Posterior vena cava (tissue), 2 donors: ENCODE data around the gene SON. TPM values are rescaled to one million over a fixed set of nuclear protein-coding genes. Genes with fewer than 3 reads are reported as not detected.
"Not testable (repeated sequence)": the region's sequence is repeated elsewhere in the genome, so short reads cannot be mapped to it uniquely, and the experiment has no call there.

Experiments
- DNase-seq: peaks from one replicate; pipeline ENCODE4 v3.0.0-alpha.2; 2020; ENCODE audit warnings: low spot score
- intact Hi-C, 2 donors: fragments of 100-400 bp; cut with DNase I; formaldehyde crosslinking; loops; one replicate each; pipeline versions ENCODE4 v1.14.1 to v1.14.2; 2022 to 2023
- long read RNA-seq, 2 donors: library from polyadenylated mRNA; unstranded; transcript quantifications; one replicate each; pipeline ENCODE4 v2.0.0, GENCODE V29; 2020 to 2021
- total RNA-seq, 2 donors: library from RNA; stranded (reverse); fragmentation: NEBNext Ultra II Directional; extraction: Animal tissue kit (Norgen Biotek cat#: 25700); gene quantifications; one replicate each; pipeline ENCODE4 v1.2.1, GENCODE V29; 2021
- donor health status: DM: yes; HTN: yes; CAD: no.
- donor health status: DM: yes; HTN: yes; CAD: no.

Gene SON, protein sequence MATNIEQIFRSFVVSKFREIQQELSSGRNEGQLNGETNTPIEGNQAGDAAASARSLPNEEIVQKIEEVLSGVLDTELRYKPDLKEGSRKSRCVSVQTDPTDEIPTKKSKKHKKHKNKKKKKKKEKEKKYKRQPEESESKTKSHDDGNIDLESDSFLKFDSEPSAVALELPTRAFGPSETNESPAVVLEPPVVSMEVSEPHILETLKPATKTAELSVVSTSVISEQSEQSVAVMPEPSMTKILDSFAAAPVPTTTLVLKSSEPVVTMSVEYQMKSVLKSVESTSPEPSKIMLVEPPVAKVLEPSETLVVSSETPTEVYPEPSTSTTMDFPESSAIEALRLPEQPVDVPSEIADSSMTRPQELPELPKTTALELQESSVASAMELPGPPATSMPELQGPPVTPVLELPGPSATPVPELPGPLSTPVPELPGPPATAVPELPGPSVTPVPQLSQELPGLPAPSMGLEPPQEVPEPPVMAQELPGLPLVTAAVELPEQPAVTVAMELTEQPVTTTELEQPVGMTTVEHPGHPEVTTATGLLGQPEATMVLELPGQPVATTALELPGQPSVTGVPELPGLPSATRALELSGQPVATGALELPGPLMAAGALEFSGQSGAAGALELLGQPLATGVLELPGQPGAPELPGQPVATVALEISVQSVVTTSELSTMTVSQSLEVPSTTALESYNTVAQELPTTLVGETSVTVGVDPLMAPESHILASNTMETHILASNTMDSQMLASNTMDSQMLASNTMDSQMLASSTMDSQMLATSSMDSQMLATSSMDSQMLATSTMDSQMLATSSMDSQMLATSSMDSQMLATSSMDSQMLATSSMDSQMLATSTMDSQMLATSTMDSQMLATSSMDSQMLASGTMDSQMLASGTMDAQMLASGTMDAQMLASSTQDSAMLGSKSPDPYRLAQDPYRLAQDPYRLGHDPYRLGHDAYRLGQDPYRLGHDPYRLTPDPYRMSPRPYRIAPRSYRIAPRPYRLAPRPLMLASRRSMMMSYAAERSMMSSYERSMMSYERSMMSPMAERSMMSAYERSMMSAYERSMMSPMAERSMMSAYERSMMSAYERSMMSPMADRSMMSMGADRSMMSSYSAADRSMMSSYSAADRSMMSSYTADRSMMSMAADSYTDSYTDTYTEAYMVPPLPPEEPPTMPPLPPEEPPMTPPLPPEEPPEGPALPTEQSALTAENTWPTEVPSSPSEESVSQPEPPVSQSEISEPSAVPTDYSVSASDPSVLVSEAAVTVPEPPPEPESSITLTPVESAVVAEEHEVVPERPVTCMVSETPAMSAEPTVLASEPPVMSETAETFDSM (N-terminal part only)
- 100 to 1,000 TPM; 220 to 221 TPM for total RNA-seq
- long read RNA-seq, donor 1, full-length matches to known transcripts: 6 of 44 reads
- long read RNA-seq, donor 1, partial matches to known transcripts: 33 of 44 reads
- long read RNA-seq, donor 1, other reads (novel, unspliced or antisense): 5 of 44 reads
- long read RNA-seq, donor 2, partial matches to known transcripts: 24 of 56 reads
- long read RNA-seq, donor 2, other reads (novel, unspliced or antisense): 24 of 56 reads

DNA sequence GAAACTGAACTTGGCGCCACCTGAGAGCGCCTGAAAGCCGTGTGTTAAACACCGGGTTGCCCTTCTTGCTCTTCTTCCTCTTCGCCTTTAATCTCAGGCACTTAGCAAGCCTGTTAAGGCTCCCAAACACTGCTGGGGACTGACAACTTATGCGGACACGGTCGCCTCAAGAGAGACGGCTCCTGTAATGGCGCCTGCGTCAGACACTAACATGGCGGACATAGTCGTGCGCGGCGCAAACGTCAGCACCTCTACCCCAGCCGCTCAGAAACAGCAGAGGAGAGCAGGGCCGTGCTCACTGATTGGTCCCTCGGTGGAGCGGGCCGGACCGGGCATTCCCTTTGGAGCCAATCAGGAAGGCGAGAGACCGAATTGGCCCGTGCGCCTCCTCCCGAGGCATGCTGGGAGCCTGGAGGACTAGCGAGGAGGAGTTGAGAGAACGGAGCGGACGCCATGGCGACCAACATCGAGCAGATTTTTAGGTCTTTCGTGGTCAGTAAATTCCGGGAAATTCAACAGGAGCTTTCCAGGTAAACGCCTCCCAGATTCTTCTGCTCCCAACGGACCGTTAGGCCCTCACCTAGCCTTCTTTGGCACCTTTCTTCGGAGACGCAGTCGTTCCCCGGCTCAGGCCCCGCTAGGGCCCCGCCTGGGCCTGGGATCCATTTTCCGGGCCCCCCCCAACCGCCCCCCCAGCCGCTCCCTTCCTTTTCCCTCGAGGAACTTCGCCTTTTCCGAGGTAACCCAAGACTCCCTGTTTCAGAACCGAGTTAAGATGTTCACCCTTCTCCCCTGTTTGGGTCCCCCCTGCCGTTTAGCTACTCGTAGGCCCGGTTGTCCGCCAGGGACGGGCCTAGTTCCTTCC lies at the start of gene SON:
TSS of gene SON (plus strand) at position 399 of the 865 bp plus-strand sequence. CDS start at position 454, 55 bp downstream.
- peak; percentile 99 for DNase-seq
- intact Hi-C loops: loop anchor here in 1 of 2 donors (1.0 kb wide), 1 partner anchor 38 kb away; no protein-coding TSS in a partner anchor

DNA sequence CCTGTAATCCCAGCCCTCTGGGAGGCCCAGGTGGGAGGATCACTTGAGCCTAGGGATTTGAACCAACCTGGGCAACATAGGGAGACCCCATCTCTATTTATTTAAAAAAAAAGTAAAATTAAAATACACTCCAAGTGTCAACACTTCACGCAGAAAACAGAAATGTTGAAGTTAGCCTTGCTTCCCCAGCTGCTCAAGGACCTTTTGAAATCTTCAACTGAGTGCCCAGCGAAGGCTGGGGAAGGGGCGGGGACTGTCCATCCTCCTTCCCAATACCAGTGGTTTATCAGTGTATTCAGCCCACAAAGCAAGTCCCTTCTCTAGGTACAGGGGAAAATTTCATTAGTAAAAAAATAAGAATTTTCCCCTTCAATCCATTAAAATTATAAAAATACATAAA lies 49.1 kb upstream of the SON start:
- intact Hi-C loops: no loop called here
- peak; percentile 38 for DNase-seq

DNA sequence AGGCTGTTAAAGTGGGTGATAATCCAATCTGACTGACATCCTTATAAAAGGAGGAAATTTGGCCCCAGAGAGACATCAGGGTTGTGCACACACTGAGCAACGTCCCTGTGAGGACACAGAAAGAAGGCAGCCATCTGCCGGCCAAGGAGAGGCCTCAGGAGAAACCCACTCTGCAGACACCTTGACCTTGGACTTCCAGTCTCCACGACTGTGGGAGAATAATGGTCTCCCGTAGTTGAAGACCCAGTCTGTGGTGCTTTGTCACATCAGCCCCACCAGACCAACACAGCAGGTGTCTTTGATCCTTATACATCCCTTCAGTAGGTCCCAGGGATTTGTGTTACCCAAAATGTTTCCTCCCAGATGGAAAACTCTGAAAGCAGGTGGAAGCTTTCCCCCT lies 47.1 kb upstream of the SON start:
- intact Hi-C loops: no loop called here
- no peak for DNase-seq

DNA sequence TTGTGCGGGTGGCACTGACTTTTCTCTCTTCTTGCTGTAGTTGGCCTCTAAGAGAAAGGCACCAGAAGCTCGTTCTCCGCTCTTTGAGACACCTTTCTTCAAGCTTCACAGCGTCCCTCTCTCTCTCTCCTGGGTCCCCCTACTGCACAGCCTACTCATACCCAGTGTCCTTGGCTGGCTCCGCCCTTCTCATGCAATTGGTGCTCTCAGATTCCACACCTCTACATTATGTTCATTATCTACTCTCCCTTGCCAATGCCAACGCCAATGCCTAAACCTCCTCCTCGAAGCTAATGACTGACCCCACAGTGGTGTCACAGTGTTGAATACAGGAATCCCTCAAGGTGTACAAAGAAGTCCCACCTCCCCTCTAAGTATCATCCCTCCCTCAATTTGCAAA lies 46.5 kb upstream of the SON start:
- no peak for DNase-seq
- intact Hi-C loops: no loop called here

DNA sequence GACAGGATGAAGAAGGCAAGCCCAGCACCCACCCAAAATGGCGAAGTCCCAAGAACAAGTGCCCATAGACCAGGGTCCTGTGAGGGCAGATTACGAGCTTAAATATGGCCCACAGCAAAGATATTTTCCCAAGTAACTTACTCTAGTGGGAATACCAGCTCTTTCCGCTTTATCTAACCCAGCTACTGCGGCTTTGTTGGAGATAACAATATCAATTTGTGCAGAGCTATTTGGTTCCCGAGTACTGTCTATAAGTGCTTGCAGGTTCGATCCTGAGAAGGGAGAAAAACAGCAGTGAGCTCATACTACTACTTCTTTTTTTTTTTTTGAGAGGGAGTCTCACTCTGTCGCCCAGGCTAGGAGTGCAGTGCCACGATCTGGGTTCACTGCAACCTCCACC lies 37.0 kb upstream of the SON start:
- no peak for DNase-seq
- intact Hi-C loops: no loop called here

DNA sequence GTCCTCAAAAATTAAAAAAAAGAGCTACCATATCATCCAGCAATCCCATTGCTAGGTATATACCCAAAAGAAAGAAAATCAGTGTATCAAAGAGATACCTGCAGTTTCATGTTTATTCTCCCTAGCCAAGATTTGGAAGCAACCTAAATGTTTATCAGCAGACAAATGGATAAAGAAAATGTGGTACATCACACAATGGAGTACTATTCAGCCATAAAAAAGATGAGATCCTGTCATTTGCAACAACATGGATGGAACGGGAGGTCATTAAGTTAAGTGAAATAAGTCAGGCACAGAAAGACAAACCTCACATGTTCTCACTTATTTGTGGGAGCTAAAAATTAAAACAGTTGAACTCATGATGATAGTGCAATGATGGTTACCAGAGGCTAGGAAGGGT lies 35.8 kb upstream of the SON start:
- DNase-seq, intact Hi-C loops: not testable (repeated sequence)

DNA sequence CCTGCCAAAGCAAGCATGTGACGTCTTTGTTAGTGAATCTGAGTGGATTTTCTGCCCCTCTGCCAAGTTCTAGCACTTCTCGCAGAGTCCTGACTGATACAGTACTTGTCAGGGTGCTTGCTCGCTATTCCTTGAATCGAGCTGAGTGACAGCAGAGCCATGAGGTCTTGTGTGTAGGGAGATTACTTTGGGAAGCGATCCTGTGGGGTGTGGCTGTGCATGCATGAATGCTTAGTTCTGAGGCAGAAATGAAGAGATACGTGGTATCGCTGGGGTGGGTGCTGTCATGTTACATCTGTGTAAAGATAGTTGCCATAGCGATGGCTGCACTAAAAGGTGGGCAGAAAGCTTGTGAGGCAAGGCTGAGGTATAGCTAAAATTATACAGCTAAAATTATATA lies 32.0 kb upstream of the SON start:
- DNase-seq: no peak
- intact Hi-C loops: no loop called here

DNA sequence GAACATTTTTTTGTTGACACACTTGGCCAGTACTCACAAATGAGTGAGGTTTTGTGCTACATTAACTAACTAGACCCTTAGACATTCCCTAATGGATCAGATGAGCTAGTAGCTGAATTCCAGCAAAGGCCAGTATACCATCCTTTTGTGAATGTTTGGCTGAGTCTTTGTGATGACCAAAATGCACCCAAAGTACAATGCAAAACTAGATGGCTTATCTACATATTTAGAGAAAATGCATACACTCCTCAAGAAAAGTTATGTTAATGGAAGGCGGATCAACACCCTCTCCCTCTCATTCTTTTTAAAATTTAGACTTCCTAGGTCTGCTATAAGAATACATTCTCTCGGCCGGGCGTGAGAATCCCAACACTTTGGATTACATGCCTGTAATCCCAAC lies 31.2 kb upstream of the SON start:
- intact Hi-C loops: no loop called here
- no peak for DNase-seq

DNA sequence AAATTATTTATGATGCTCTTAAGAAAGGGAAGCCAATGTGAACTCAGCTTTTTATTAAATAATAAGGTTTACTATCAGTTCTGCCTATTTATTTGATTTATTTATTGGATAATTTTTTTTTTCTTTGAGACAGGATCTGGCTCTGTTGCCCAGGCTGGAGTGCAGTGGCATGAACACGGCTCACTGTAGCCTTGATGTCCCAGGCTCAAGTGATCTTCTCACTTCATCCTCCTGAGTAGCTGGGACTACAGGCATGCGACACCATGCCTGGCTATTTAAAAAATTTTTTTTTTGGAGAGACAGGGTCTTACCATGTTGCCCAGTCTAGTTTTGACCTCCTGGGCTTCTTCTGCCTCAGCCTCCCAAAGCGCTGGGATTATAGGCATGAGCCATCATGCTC lies 30.4 kb upstream of the SON start:
- DNase-seq: no peak
- intact Hi-C loops: no loop called here

DNA sequence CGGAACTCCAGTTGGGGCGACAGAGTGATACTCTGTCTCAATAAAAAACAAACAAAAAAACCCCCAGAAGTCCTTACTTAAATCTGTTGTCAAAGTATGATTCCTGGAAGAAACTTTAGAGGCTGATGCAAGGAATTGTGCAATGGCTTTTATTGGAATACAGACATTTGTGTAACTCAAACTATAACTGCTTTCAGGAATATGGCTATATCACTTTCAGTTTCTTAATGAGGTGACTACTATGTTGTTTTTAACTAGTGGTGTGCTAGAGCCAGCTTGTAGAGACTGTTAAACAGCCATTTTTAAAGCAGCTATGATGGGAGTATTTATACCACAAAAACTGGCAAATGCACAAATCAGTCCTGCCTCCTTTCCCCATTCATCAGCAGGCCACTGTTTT lies 28.6 kb upstream of the SON start:
- DNase-seq: no peak
- intact Hi-C loops: no loop called here

DNA sequence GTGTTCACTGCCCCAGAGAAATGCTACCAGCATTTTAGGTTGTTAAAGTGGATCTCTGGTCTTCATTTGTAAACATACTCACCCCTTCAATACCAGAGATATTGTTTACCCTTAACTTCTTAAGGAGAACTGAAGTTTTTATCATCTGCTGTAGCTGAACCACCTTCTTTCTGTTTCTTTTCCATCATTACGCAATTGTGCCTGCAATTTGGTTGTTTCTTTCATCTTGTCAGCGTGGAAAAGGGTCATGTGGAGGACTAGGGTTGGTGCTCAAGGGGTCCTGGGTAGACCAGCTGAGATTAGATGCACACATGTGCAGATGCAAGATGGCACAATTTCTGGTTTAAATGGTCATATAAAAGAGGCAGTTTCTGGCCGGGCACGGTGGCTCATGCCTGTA lies 23.9 kb upstream of the SON start:
- intact Hi-C loops: no loop called here
- DNase-seq: no peak

DNA sequence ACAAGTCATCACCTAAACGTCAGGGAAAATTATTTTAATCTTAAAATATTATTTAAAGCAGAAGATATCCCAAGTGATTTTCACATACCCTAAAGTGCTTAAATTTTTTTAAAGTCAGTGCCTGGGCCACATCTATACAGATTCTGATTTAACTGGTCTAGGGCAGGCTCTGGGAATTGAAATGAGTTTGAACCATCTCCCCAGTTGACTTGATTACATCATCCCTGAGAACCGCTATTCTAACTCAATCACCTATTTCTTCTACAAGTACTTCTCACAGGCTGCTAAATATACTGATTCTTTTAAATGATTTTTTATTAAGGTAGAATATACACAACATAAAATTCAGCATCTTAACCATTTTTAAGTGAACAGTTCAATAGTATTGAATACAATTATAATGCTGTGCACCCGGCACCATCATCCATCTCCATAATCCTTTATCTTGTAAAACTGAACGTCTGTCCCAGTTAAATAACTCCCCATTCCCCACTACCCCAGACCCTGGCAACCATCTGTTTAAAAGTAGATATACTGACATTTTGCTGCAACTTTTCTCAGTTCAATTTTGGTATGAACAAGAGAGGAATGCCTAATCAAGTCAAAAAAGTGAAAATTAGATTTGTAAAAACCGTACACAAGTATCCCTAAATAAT lies 20.4 kb upstream of the SON start:
- intact Hi-C loops: no loop called here
- no peak for DNase-seq

DNA sequence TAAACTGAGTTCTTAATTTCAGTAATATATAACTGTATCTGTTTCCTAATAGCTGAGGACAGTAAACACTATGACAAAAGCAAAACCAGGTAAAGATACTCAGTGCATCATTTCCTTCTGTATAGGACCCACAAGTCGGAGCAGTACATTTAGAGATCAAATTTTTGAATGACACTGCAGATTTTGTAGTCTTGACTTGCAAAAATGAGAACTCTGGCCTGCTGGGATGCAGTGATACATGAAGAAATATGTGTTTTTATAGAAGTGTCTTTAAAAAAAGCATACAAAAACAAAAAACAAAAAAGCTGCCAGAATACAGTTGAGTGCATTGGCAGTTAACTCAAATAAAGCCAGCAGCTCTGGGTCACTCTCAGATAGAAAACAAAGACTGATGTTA lies 19.9 kb upstream of the SON start:
- intact Hi-C loops: no loop called here

DNA sequence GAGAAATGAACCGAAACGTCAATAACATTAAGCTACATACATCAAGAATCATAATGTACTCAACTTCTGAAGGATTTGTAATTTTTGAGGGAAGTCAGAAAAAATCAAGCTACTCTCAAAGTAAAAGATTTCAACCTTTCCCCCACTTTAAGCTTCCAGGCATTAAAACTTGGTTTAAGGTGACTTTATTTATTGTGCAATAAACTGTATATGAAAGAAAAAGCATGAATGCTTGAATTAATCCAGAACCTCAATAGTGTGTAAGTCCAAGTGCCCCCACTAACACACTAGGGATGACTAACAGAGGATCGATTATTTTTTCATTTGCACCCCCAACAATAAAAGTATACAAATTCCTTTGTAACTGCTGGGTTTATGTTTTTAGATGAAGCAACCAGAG lies 11.8 kb upstream of the SON start:
- no peak for DNase-seq
- intact Hi-C loops: no loop called here

More for the DNA sequence above, 19.9 kb upstream of the SON start:
- DNase-seq: no peak

DNA sequence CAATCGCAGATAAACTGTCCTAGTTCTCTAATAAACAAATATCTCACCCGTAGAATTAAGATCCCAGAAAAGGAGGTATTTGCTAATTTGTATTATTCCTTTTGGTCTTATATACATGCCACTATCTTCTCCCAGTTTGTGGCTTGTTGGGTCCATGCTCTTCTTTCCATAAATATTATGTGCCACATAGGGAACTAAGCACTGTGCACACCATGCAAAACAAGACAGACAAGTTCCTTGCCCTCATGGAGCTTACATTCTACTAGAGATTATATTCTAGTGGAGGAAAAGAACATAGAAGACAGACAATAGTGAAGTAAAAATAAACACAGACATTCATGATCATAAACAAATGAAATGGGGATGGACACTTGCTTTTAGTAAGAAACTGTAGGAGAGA lies 5.6 kb upstream of the SON start:
- intact Hi-C loops: no loop called here
- DNase-seq: no peak

DNA sequence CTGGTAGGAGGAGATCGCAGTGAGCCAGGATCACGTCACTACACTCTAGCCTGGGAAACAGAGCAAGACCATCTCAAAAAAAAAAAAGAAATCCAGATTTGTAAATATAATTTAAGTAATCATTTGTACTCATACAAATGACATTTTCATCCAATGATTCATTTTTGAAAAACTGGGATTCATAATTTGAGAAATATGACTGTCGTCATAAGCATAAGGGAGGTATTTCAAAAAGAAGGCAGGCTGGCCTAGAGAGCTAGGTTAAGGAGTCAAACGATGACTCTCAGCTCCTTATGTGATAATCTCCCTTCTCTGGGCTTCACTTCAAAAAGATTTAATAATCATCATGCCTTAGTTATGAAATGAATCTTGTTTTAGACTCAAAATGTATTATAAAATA lies 3.2 kb upstream of the SON start:
- no peak for DNase-seq
- intact Hi-C loops: no loop called here

DNA sequence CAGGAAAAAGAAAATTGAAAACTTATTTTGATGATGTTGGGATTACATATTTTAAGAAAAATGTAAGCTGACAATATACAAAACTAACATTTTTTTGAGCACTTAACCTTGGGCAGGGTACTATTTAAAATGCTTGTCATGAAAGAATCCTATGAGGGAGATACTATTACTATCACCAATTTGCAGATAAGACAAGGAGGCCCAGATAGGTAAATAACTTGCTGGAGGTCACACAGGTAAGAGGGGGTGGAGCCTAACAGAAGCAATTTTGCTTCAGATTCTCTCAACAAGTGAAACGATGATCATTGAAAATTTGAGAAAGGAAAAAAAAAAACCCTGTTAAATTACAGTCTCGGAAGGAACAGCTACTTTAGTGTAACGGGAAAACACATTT lies 2.1 kb upstream of the SON start:
- intact Hi-C loops: no loop called here
- no peak for DNase-seq
